Neural cell (in vitro differentiated cells): ENCODE data around the gene CNPPD1.

Source experiments
- CTCF ChIP-seq: fragments of 450-650 bp; IDR thresholded peaks from 2 replicates; pipeline ENCODE4 v1.5.1; 2014; ENCODE audit warnings: antibody characterized with exemption, mild to moderate bottlenecking, moderate library complexity; ENCODE audit not compliant: poor library complexity, severe bottlenecking
- EZH2 ChIP-seq: fragments of 200-600, 300-800 bp; shearing (Covaris generic), sonication (generic); IDR thresholded peaks from 2 replicates; pipeline ENCODE4 v1.6.1; 2014; ENCODE audit warnings: antibody characterized with exemption, low read length, borderline replicate concordance, mild to moderate bottlenecking; ENCODE audit not compliant: insufficient read depth, poor library complexity, severe bottlenecking
- POLR2AphosphoS5 ChIP-seq: IDR thresholded peaks from 2 replicates; pipeline ENCODE4 v1.6.1; 2012
- RAD21 ChIP-seq: fragments of 450-650 bp; conservative IDR thresholded peaks from 2 replicates; pipeline ENCODE4 v1.6.1; 2014; ENCODE audit warnings: antibody characterized with exemption, mild to moderate bottlenecking, moderate library complexity
- REST ChIP-seq: IDR thresholded peaks from 2 replicates; pipeline ENCODE4 v1.6.1; 2012; ENCODE audit warnings: borderline replicate concordance
- SMC3 ChIP-seq: fragments of 450-650 bp; conservative IDR thresholded peaks from 2 replicates; pipeline ENCODE4 v1.6.1; 2014; ENCODE audit warnings: antibody characterized with exemption, mild to moderate bottlenecking, moderate library complexity; ENCODE audit not compliant: poor library complexity

- TF ChIP-seq EZH2 (no peak), REST (no peak), RAD21 (no peak), CTCF (no peak), SMC3 (no peak), POLR2AphosphoS5 (no peak)
These were observed 53.2 kb downstream of the CNPPD1 start for GRCh38 chr2:219123356-219124135.
